GM12878 (cell line): ENCODE results near the gene SMCO4. TPM values are rescaled to one million over a fixed set of nuclear protein-coding genes. Genes with fewer than 3 reads are reported as not detected.
"Not testable (repeated sequence)": the region's sequence is repeated elsewhere in the genome, so short reads cannot be mapped to it uniquely, and the experiment has no call there.

Source experiments
- ATAC-seq: fragments of 200-7000 bp; cut with Tn5 transposase; 3 replicates; pipeline ENCODE4 v1.9.1; 2020; ENCODE audit warnings: mild to moderate bottlenecking, moderate library complexity
- BruUV-seq: library from RNA; stranded (reverse); fragments of 400-500 nt; replicated peaks from 2 replicates; lab custom pipeline; 2021; lab: Mats Ljungman, UMichigan
- CTCF ChIA-PET: fragments of 300-600 bp; sonication (Branson Sonifier 250); formaldehyde crosslinking; extraction: SDS; loops from one replicate; lab custom pipeline; 2021; ENCODE audit warnings: inconsistent platforms; lab: Yijun Ruan, JAX
- POLR2A ChIA-PET: fragments of 350-600 bp; formaldehyde crosslinking; extraction: SDS; loops from one replicate; lab custom pipeline; 2021; ENCODE audit warnings: inconsistent platforms; lab: Charles Lee
- RAD21 ChIA-PET: fragments of 300-600 bp; sonication (Branson Sonifier 250); formaldehyde crosslinking; loops from one replicate; lab custom pipeline; 2023; ENCODE audit warnings: antibody characterized with exemption; ENCODE audit not compliant: unreplicated experiment; lab: Charles Lee
- SMC1A ChIA-PET: fragments of 300-600 bp; sonication (Branson Sonifier 250); formaldehyde crosslinking; loops from one replicate; lab custom pipeline; 2023; ENCODE audit not compliant: unreplicated experiment, uncharacterized antibody; lab: Charles Lee
- DNase-seq: peaks from one replicate; pipeline ENCODE4 v3.0.0-alpha.2; 2011; ENCODE audit warnings: low read depth, low spot score
- FAIRE-seq: peaks from 3 replicates; lab custom pipeline; 2011; peaks lifted over from hg19 to GRCh38; lab: Jason Lieb, UNC
- H2AFZ ChIP-seq: 2 replicates; pipeline ENCODE4 v1.6.0; 2011; ENCODE audit warnings: low read depth, low read length, control low read depth; ENCODE audit not compliant: control insufficient read depth
- H3K27ac ChIP-seq: 2 replicates; pipeline ENCODE4 v1.5.1; 2011; ENCODE audit warnings: control low read depth; ENCODE audit not compliant: control insufficient read depth, insufficient read depth
- H3K27me3 ChIP-seq, 2 experiments: replicated peaks in 1 of 2; 2 replicates each; pipeline versions ENCODE4 v1.6.0 to v1.6.1; 2011; ENCODE audit warnings: low read length in 1 of 2; ENCODE audit not compliant: control insufficient read depth in 2 of 2, insufficient read depth in 2 of 2
- H3K36me3 ChIP-seq, 2 experiments: 2 replicates each; pipeline ENCODE4 v1.5.1; 2011; ENCODE audit warnings: low read length in 1 of 2; ENCODE audit not compliant: control insufficient read depth in 2 of 2, insufficient read depth in 2 of 2
- H3K4me1 ChIP-seq: 2 replicates; pipeline ENCODE4 v1.6.1; 2011; ENCODE audit warnings: mild to moderate bottlenecking, low read length, moderate library complexity, mixed read lengths; ENCODE audit not compliant: control insufficient read depth, insufficient read depth
- H3K4me2 ChIP-seq: 2 replicates; pipeline ENCODE4 v1.6.0; 2011; ENCODE audit warnings: control low read depth; ENCODE audit not compliant: control insufficient read depth, insufficient read depth
- H3K4me3 ChIP-seq: fragments of 200-600 bp; sonication (generic); 2 replicates; pipeline ENCODE4 v1.5.1; 2016
- H3K79me2 ChIP-seq: 2 replicates; pipeline ENCODE4 v1.6.0; 2011; ENCODE audit warnings: low read length; ENCODE audit not compliant: control insufficient read depth, insufficient read depth
- H3K9ac ChIP-seq: 2 replicates; pipeline ENCODE4 v1.8.0; 2011; ENCODE audit warnings: low read length, control low read depth, mixed read lengths; ENCODE audit not compliant: control insufficient read depth, insufficient read depth
- H3K9me3 ChIP-seq: replicated peaks from 3 replicates; pipeline ENCODE4 v1.5.1; 2011; ENCODE audit warnings: mild to moderate bottlenecking, low read length; ENCODE audit not compliant: control insufficient read depth, insufficient read depth
- H4K20me1 ChIP-seq: 2 replicates; pipeline ENCODE4 v1.6.0; 2011; ENCODE audit not compliant: control insufficient read depth, insufficient read depth
- ETV6 ChIP-seq, 2 experiments: fragments of 450-650 bp in 1 of 2; IDR thresholded peaks in 1 of 2; conservative IDR thresholded peaks in 1 of 2; 2 replicates each; pipeline ENCODE4 v1.6.1; 2014; ENCODE audit warnings: antibody characterized with exemption in 1 of 2, borderline replicate concordance in 1 of 2, low read depth in 1 of 2, mild to moderate bottlenecking in 1 of 2, moderate library complexity in 1 of 2
- RUNX3 ChIP-seq: IDR thresholded peaks from 2 replicates; pipeline ENCODE4 v1.6.1; 2012; ENCODE audit warnings: low read length, inconsistent platforms
- WGBS: methylation state at CpG from one replicate; pipeline ENCODE4 v1.1.6; 2016; ENCODE audit warnings: low lambda C conversion rate; ENCODE audit not compliant: insufficient replicate concordance, insufficient coverage; ENCODE audit errors: missing lambda C conversion rate; 5-methylcytosine and 5-hydroxymethylcytosine counted together
- in situ Hi-C: fragments of 300-500 bp; cut with MboI; formaldehyde crosslinking; loops from 9 replicates; pipeline ENCODE4 v1.14.3; 2018; ENCODE audit warnings: mixed read lengths
- intact Hi-C: fragments of 100-400 bp; cut with micrococcal nuclease; formaldehyde crosslinking; loops from one replicate; pipeline ENCODE4 v1.14.2; 2022; ENCODE audit not compliant: unreplicated experiment
- polyA plus RNA-seq, 11 experiments: library from polyadenylated mRNA; depleted of rRNA in 4 of 11; unstranded in 6 of 11; stranded (reverse) in 5 of 11; fragments of >200 nt; fragmentation: Nextera tagmentation in 4 of 11; fragmentation: Illumina TruSeq in 1 of 11; extraction: Ambion mirVana in 4 of 11; extraction: Trizol in 1 of 11; gene quantifications; 1 replicate in 1 of 11; 2 replicates in 10 of 11; pipeline versions ENCODE4 v1.2.1 to v1.2.3, GENCODE V29; 2011 to 2016; ENCODE audit warnings: inconsistent platforms in 2 of 11, missing spikeins in 2 of 11, low read depth in 1 of 11
- total RNA-seq, 4 experiments: library from RNA; depleted of rRNA in 3 of 4; stranded (reverse); fragments of >200 nt in 3 of 4; fragmentation: Illumina TruSeq in 1 of 4; extraction: Trizol in 1 of 4; gene quantifications; 2 replicates each; pipeline versions ENCODE4 v1.2.1 to v1.2.3, GENCODE V29; 2013 to 2021

The SMCO4 gene
- total and polyA plus RNA-seq, 10 of the 15 experiments (the other 5 are each of a cell fraction or from before 2014, with no cell fraction given) = 3.6 to 59.9 (median 27.9) TPM

- ChIA-PET SMC1A (interaction anchor here (0.6 to 20.1 kb wide), 13 partner anchors 11 to 301 kb away, joined by 3 to 275 read pairs (median 3); no protein-coding TSS in a partner anchor), CTCF (interaction anchor here (0.6 to 2.6 kb wide), 7 partner anchors 10 to 301 kb away, joined by 3 to 22 read pairs (median 4); no protein-coding TSS in a partner anchor), POLR2A (interaction anchor here (0.6 to 12.0 kb wide), 3 partner anchors 9 to 205 kb away, joined by 3 to 191 read pairs (median 3); partner anchors contain the start of genes C11orf54 and TAF1D), RAD21 (interaction anchor here (0.9 to 14.6 kb wide), 3 partner anchors 10 to 112 kb away, joined by 3 to 299 read pairs (median 4); no protein-coding TSS in a partner anchor)
- in situ Hi-C loops (no loop called here), intact Hi-C loops (loop anchor here (10.0 kb wide), 1 partner anchor 939 kb away; no protein-coding TSS in a partner anchor)
- ATAC-seq (peak; percentile 4; the same call in 2 of the 3 replicates), DNase-seq (no peak), FAIRE-seq (no peak)
- H3K4me3 ChIP-seq = peak overlapping the region; percentile 54; the same call in 1 of the 2 replicates
- H3K4me1 ChIP-seq = peaks cover 41% of the 10 kb centered on the region
- 0% methylated on average over 2 of the region's 2 CpGs for WGBS
- no peak for TF ChIP-seq ETV6 (conservative IDR thresholded peaks at IDR 0.05 in 1 of 2, IDR thresholded peaks at IDR 0.05 in 1 of 2; ENCODE audit: borderline replicate concordance in 1 of 2, low read depth in 1 of 2)
- H3K4me2 ChIP-seq = peak overlapping the region; percentile 86
- no TSS peak for BruUV-seq
- H3K9ac ChIP-seq = no peak overlapping the region
- no peaks in the 10 kb centered on the region for H4K20me1 ChIP-seq
- peak overlapping the region; percentile 33 for H3K27ac ChIP-seq
- no peak overlapping the region for H2AFZ ChIP-seq
- no peaks in the 10 kb centered on the region for H3K9me3 ChIP-seq
- H3K36me3 ChIP-seq = no peaks in the 10 kb centered on the region; a peak in 1 of 4 replicates
- peaks cover 57% of the 10 kb centered on the region for H3K79me2 ChIP-seq
- no peaks in the 10 kb centered on the region for H3K27me3 ChIP-seq
Observed at GRCh38 chr11:93536101-93536861, 6.9 kb downstream of the SMCO4 start.

- SMC1A ChIA-PET = interaction anchor here (1.0 to 20.1 kb wide), 5 partner anchors 12 to 123 kb away, joined by 3 to 275 read pairs (median 4); no protein-coding TSS in a partner anchor
- Histone ChIP-seq H3K4me2 (peak overlapping the region; percentile 86), H3K4me1 (peaks cover 44% of the 10 kb centered on the region), H3K27ac (peak overlapping the region; percentile 56), H3K9ac (peak overlapping the region; percentile 24; the same call in 1 of the 2 replicates), H3K4me3 (peak overlapping the region; percentile 54), H3K79me2 (peaks cover 59% of the 10 kb centered on the region)
- ATAC-seq (peak; percentile 28), FAIRE-seq (peak; percentile 49)
- H3K27me3 ChIP-seq, H2AFZ ChIP-seq, H4K20me1 ChIP-seq, BruUV-seq, in situ Hi-C loops, H3K36me3 ChIP-seq, H3K9me3 ChIP-seq, DNase-seq: not testable (repeated sequence)
- intact Hi-C loops = loop anchor here (10.0 kb wide), 1 partner anchor 939 kb away; no protein-coding TSS in a partner anchor
- RAD21 ChIA-PET = interaction anchor here (1.0 to 14.6 kb wide), 2 partner anchors 9 to 112 kb away, joined by 3 to 299 read pairs; no protein-coding TSS in a partner anchor
- WGBS = 0% methylated on average over 2 of the region's 2 CpGs
- POLR2A ChIA-PET = interaction anchor here (12.0 kb wide), 1 partner anchor 9 kb away, joined by 191 read pairs; no protein-coding TSS in a partner anchor
- peak; percentile 64 for TF ChIP-seq RUNX3
- CTCF ChIA-PET = interaction anchor here (0.6 to 2.6 kb wide), 4 partner anchors 12 to 117 kb away, joined by 3 to 22 read pairs (median 5); no protein-coding TSS in a partner anchor
Observed at GRCh38 chr11:93535578-93535977, 7.6 kb downstream of the SMCO4 start.
